ENCODE measurements around the gene TM4SF4.

GRCh38 chr3:149487598-149488197, 13.2 kb downstream of the TM4SF4 start:
- TF ChIP-seq POLR2A (IDR thresholded peaks at IDR 0.05; ENCODE audit: low read depth, low read length) (no peak), POLR2AphosphoS5 (IDR thresholded peaks at IDR 0.05; ENCODE audit: low read depth, low read length) (no peak), TAF1 (IDR thresholded peaks at IDR 0.05; ENCODE audit: borderline replicate concordance, low read depth, low read length) (no peak)

Data from GM12892 (cell line).